Measurements from ENCODE around the gene KAZN.

KAZN gene

DNA sequence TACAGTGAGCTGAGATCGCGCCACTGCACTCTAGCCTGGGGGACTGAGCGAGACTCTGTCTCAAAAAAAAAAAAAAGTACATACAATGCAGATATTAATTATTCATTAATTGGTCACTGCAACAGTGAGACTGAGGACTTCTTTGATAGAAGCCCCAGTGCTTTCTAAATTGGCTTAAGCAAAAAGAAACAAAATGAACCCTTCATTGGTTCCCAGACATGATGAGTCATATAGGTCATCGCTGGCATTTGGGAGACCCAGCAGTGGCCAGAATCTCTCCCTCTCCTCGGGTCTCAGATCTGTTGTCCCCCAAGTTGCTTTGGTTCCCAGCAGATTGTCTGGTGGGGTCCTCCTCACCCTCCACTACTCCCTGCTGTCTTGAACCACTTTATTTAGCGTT, 144.9 kb downstream of the KAZN start:
- no peak for DNase-seq (ENCODE audit: low spot score)

DNA sequence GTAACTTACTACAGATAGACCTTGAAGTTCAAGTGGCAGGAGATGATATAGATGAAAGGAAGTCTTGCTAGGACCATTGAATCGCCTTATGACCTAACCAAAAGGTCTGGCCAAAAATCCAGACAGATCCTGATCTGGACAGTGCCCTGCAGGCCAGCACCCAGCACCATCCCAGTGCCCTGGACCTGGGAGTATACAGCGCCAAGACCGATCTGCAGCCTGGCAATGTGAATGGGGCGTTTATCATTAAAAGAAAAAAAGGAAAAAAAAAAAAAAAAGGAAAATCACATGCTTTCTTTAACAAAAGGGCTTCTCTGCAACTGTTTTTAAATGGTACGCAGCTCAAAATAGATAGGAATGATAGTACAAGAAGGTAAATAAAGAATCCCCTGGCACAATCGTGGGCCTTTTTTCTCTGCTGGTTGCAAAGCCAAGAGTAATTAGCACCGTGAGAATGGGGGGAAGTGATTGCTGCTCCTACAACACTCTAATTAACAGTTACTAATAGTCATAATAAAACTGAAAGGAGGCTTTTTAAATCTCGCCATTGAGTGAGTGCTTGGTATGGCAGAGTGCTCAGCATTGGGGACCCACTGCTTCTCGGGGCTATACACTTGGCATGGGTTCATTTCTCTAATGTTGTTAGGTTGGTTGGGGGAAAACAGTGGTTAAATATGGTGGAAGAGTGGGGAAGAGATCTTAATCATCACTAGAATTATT, 146.7 kb downstream of the KAZN start:
- no peak for DNase-seq (ENCODE audit: low spot score)

DNA sequence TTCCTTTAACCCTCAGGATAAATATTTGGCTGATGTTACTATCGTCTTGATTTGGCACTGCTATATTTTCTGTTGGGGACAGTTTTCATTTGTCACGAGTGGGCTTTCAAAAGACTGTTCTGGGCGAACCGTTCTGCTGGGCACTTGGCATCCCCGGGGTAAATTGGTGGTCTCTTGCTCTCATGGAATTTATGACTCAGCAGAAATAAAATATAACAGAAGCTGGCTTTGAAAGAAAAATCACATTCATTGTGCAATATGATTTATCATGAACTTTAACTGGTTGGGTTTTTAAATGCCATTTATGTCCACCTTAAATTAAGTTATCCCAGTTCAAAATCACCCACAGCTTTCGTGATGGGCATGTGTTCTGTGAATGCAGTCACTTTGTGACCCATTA, 147.3 kb downstream of the KAZN start:
- DNase-seq (ENCODE audit: low spot score): no peak

DNA sequence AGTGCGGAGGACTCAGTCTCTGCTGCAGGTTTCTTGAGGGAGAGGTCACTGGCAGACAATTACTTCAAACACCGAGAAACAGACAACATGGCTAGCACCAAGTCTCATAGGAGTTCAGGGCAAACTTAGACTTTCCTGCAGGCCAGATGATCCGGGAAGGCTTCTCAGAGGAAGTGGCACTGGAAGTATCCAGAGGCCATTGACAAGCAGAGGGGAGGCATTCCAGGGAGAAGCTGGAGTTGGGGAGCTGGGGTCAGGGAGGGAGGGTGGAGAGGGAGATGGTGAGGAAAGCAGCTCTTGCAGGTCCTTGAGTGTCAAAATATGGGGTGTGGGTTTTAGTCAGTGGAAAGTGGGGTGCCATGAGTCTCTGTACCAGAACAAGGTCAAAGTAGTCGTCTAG, 147.9 kb downstream of the KAZN start:
- no peak for DNase-seq (ENCODE audit: low spot score)

DNA sequence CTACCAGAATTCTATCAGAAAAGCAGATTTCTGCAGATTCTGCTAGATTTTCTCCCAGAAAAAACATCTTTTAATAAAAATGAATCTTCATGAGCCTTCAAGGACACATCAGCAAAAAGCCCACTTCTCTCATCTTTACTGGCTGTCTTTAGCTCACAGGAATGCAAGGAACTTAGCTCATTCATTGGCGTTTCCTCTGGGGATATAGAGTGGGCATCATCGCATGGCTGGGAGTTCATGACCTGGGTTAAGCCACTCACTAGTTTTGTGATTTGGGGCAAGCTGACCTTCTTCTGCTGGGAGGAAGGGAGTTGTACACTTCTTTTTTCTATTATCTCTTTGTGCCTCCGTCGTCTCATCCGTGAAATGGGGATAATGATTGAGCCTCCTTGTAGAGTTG, 149.7 kb downstream of the KAZN start:
- DNase-seq (ENCODE audit: low spot score): no peak

DNA sequence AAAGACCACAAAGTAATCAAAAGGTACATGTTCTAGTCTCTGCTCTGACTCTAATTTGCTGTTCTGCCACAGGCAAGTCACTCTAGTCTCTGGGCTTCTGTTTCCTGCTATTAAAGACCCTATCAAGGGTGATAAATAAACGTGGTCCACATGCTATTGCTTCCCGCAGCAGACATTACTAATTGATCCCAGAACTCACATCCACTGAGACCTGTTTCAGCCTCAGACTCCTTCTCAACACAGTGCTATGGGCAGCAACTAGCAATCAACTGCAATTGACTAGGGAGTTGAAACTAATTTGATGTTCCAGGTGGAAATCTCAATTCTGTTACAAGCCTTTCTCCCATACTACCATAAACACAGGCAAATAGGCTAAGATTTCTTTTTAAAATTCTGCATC, 150.5 kb downstream of the KAZN start:
- DNase-seq (ENCODE audit: low spot score): no peak

DNA sequence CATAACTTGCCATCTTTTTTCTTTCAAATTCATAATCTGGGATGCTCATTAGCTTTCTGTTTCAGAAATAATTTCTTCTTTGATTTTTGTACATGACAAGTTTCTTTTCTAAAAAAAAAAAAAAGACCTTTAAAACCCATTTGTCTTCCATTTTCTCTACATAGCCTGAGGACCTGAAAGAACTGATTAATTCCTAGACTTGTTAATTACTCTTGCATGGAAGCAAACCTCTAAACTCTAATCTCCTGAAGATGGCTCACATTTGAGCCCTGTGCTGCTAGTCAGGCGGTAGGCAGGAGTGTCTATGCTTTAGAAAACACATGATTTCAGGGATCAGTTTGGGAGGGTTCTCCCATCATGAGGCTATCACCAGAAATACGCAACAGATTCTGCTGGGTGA, 152.0 kb downstream of the KAZN start:
- DNase-seq (ENCODE audit: low spot score): no peak

DNA sequence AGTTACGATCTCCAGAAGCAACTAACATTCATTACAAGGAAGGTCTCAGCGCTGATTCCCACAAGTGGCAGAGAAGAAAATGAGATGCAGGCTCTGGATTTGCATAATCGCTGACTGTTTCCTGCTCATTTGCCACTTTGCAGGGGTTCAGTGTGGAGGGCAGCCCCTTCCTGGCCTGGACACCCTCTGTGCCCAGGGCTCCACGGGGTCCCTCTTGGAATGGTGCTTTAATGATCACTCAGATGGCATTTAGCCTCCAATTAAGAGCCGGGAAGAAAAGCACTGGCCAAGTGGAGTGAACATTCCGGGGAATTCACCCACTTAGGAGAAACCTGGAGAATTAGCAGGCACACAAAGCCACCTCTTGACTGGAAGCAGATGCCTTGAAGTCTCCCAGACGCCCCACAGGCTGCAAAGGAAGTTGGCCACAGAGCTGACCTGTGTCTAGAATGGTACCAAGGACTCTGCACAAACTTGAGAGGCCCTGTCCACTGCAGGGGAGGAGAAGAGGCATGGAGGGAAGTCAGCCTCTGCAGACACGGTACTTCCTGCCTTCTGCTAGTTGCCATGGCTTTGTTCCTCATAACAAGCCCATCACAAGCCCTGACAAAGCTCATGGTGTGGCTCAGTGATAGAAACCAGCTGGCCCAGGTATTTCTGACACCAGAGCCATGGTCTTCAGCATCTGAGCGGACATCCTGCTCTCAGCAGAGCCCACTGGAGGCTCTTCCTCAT, 157.2 kb downstream of the KAZN start:
- no peak for DNase-seq (ENCODE audit: low spot score)

DNA sequence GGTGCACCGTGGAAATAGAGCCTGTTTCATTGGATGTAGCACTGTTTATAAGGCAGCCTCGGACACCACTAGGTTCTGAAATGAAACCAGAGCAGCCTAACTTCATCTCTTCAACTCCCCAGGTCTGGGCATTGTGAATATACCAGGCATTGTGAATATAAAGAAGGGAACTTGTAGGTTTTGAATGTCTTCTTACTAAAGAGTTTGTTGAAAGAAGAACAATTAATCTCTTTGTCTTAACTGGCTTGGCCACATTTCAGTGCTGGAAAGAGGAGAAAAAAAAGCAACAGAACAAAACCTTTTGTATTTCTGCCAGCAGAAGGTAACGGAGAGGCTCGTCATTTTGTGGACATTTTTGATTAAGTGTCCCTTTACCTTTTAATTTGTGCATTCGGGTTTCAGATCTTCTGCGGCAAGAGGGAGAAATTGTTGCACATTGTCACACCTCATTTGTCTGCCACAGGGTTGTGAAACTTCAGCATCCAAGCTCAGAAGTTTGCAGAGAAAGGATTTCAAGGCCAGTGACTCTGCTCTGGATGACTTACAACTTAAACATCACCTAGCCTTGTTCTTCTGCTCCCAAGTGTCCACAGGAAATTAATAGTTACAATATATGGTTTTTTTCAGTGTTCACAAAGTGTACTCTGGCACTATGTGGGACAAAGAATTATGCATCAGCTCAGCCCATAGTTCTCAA, 158.3 kb downstream of the KAZN start:
- DNase-seq (ENCODE audit: low spot score): no peak

DNA sequence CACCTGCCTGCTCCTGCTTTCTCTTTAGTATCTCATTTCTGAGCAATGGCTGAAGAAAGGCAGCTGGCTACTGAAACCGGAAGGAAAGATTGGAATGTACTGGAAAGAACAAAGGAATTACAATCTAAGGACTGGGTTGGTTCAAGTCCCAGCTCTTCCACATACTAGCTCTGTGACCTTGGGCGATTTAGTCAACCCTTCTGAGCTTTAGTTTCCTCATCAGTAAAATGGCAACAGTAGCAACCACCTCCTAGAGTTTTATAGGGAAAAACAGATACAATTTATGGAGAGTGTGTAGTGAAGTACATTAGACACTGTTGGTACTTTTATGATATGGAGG, 158.8 kb downstream of the KAZN start:
- no peak for DNase-seq (ENCODE audit: low spot score)

DNA sequence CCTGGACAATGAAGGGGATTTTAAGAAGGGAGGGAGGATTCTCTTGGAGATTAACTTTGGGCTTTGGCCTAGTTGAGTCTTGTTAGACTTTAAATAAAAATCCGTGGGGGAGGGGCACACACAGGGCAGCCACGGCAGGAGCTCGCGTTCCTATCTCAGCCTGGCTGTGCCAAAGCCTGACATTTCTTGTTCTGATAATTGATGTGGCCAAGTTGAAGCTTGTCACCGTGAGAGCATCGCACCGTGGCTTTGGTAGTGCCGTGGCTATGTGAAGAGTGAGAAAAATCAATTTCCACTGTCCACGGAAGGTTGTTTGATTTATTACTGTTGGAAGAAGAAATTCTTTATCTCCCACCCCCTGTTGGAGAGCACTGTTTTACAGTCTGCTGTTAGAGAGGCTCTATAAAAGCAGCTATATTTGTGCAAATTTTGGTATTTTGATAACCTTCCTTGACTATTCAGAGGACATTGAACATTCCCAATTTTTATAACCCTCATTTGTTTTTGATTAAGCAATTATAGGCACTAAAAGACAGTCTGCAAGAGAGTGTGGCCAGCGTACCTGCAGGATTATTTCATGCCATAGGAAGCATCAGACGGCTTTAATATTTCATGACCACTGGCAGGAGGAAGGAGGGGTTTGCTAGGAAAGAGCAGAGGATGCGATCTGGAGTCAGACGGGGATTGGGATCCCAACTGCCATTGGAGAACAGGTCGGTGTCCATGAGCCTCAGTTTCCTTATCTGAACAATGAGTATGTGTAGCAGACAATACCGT, 160.7 kb downstream of the KAZN start:
- no peak for DNase-seq (ENCODE audit: low spot score)

DNA sequence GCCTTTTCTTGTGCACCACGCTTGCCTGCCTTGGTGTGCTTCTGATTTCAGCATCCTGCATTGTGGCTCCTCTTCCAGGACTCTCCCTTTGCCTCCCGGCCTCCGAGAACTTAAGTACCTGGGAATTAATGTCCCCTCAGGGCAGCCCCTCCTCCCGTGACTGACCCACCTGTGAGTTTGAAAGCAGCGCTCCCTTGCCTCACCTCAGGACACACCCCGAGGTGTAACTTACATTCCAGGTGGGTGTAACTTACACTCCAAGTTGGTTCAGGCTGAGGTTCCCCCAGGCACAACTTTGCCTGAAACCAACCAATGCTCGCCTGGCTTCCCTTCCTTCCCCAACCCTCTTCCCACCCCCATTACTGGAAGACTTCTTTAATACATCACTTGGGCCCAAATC, 161.4 kb downstream of the KAZN start:
- no peak for DNase-seq (ENCODE audit: low spot score)

DNA sequence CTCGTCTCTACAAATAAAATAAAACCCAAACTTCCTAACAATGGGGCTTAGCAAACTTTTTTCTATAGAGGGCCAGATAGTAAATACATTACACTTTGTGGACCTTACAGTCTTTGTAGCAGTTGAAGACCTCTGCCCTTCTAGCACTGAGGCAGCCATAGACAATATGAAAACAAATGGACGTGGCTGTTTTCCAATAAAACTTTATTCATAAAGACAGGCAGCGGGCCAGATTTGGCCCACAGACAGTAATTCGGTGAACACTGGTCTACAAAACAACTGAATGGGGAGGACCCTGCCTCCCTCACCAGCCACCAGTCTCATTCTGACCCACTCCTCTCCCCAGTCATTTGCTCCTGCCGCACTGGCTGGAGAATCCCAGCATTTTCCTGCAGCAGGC, 162.3 kb downstream of the KAZN start:
- no peak for DNase-seq (ENCODE audit: low spot score)

DNA sequence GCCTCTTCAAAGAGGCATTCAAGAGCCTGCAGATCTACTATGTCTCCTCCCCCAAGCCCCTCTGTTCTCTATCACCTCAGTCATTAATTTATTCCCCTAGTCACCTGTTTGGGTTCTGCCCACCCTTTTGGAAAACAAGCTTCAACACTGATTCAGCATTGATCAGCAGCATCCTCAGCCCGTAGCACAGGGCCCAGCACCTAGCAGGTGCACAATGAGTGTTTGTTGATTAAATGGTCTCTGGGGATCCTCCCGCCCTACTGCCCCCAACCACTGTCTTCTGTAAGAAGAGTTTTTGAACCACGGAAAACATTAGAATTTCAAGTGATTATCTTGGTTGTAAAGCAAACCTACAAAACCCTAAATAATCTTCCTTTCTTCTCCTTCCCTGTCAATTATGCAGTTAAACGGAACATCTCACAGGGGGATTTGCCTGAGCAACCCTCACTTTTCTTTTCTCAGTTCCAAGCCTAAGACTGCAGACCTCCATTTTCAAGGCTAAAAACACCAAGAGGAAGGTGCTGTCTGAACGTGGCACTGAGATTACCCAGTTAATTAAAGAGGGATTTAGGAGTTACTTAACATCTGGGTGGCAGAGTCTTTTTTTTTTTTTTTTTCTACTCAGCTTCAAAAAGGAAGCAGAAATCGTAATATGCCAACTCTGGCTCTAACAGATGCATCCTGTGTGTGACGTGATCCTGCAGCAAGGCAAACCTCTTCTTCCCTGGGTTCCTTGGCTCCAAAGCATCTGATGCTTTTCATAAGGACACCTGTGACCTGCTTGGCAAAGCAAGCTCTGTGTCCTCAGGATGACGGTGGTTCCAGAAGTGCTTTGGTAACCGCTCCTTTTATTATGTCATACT, 163.0 kb downstream of the KAZN start:
- DNase-seq (ENCODE audit: low spot score): no peak

DNA sequence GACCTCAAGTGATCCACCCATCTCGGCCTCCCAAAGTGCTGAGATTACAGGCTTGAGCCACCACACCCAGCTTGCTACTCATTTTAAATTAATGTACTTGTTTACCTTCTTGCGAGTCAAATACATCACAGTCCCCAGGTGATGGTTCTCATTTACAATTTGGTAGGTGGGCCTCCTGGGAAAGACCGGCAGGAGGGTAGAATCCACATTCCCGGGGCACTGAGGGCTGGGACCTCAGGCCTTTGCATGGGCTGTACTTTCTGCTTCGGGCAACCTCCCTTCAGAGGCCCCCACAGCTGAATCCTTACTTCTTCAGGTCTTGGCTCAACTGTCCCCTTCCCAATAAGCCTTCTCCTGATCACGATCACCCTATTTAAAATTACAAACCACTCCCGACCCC, 165.5 kb downstream of the KAZN start:
- no peak for DNase-seq (ENCODE audit: low spot score)

DNA sequence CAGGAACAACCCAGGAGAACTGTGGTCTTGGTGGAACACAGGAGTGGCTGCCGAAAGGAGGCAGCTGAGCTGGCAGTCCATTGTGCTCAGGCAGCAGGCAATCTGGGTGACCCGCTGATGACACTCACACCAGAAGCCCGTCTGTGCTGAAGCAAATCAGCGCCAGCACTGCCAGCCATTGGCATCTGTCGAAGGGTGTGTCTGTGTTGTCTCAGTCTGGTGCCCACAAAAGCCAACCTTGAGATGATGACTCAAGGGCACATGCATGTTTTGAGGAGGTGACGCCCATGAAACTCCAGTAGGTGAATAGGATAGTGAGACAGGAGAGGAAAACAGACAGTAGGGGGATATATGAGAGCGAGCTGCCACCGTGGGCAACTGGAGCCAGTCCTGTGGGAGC, 167.3 kb downstream of the KAZN start:
- DNase-seq (ENCODE audit: low spot score): no peak

DNA sequence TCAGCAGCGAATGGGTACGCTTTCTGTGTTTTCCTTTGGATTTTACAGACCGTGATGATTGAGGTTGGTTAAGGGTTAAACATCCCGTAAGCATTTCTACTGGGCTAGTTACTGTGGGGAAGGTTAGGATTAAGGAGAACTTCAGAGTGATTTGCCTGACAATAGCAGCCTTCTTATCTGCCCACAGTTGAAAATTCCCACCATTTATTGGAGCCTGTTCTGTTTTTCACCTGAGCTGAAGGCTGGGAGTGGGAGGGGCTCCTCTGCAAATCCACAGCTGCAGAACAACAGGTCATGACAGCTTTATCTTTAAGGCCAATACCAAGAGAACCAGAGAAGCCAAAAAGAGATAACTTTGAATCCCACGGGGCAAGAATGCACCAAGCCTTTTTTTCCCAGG, 168.6 kb downstream of the KAZN start:
- DNase-seq (ENCODE audit: low spot score): no peak

DNA sequence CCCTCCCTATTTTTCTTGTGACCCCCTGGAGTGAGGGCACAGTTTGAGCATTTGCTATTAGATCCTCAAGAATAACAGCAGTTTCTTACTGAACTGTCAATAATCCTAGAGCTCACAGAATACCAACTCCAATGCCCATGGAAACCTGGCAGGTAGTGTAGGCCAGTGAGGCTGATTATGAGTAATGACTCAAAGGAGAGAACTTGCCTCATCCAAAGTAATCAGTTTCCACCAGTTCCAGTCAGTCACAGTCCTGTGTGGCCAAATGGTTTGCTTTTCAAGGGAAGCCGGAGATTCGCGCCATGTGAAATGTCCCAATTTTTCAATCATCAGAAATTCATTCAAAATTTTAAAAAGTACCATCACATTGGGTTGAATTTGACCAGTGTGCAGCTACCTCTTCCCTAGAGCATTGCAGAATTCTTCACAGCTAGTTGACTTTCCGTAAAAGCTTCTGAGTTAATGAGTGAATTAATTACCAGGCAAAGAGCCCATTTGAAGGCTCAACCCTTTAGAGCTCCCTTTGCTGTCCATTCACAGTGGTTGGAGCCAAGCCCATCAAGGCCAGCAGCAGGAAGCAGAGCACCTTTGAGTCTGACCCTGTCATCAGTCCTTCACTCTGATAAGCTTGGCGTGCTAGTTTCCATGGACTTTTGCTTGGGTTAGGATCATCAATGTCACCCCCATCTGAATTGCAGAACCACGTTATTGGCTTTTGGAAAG, 170.3 kb downstream of the KAZN start:
- no peak for DNase-seq (ENCODE audit: low spot score)

DNA sequence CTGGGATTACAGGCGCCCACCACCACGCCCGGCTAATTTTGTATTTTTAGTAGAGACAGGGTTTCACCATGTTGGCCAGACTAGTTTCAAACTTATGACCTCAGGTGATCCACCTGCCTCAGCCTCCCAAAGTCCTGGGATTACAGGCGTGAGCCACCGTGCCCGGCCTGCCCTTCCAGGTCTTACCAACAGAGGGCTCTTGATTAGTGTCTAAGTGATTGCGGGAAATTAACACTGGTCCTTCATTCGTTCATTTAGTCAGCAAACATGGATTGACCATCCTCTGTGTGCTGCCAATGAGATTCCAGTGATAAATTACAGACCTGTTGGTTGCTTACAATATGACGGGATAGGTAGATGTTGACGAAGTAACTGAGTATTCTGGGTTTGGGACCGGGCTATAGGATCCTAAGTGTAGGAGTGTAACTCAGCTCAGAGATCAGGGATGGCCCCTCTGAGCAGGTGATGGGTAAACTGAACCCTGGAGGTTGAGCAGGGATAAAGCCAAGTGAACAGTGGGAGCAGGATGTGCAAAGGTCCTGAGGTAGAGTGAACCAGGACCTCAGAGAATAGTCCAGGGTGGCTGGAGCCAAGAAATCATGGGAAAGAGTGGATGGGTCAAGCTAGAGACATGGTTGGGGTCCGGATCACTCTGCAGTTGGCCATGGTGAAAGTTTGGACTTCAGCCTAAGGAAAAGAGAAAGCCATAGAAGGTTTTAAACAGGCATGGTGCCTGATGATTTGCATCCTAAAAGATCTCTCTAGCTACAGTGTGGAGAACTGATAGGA, 171.2 kb downstream of the KAZN start:
- no peak for DNase-seq (ENCODE audit: low spot score)

DNA sequence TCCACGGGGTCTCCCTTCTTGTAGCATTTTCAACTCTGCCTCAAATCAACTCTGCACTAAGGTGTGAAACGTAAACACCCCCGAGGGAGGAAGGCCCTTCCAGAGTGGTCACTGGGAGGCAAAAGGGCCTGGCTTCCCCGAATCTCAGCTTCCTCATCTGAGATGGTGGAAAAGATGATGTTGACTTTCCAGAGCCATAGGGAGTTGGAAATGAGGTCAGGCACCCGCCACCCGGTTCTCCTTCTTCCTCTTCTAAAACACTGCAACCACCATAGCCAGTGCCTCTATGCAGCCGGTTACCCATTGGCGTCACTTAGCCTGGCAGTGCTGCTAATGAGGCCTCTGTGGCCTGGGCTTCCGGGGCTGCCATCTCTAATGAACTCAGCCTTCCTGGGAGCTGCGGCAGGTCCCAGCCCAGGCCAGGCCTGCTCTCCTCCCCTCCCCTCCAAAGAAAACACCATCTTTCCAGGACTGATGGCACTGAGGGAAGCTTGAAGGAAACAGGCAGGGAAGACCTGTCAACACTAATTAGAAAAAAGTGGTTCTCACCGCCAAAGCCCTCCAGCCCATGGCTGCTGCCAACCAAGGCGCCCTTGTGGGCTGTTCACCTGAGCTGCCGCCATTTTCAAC, 175.0 kb downstream of the KAZN start:
- no peak for DNase-seq (ENCODE audit: low spot score)
